ENCODE results near the gene HES3.

Gene HES3

DNA sequence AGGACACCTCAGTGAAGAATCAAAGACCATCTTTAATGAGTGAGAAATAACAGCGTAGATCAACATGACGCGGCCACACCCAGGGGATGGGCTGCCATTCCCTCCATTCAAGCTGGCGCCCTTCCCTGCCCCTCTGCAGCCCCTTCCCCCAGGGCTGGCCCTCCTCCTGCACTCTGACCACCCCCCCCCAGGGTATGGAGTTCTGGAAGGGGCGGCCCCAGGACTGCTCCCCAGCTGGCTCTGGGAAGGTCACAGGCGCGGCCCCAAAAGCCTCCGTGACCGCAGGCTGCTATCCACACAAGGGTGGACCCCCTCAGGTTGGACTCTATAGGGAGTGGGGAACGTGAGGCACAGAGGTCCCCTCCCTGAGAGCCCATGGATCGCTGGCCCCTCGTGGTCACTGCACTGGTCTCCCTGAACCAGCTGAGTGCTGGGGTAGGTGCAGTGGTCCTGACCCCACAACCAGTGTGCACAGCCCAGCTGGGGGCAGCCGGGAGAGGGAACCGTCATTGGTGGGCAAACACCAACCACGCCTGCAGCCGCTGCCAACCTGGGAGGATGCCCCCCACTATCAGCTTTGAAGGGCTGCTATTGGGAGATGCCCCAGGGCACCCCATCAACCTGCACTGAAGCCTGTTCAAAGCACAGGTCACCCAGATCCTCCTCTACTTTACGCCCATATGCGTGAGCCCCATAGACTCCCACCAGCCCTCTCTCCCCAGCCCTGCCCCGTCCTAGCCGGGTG lies 33.0 kb downstream of the HES3 start:
- no peak for DNase-seq (ENCODE audit: insufficient read length, low spot score)
- FAIRE-seq, result no peak

DNA sequence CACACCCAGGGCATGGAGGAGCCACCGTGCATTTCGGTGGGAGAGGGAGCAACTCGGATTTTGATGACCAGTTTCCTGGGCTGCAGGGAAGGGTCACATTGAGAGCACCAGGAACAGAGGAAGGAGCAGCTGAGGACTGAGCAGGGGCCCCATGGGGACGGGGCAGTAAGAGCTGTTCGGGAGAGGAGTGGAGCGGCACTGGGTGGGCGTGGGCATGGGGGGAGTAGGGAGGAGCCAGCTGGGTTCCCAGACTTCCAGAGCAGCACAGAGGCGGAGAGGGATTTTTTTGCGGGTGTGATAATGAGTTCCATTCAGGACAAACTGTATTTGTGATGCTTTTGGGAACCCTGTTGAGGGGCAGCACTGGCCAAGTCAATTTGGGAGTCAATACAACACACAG lies 34.3 kb downstream of the HES3 start:
- no peak for DNase-seq (ENCODE audit: insufficient read length, low spot score)
- no peak for FAIRE-seq

DNA sequence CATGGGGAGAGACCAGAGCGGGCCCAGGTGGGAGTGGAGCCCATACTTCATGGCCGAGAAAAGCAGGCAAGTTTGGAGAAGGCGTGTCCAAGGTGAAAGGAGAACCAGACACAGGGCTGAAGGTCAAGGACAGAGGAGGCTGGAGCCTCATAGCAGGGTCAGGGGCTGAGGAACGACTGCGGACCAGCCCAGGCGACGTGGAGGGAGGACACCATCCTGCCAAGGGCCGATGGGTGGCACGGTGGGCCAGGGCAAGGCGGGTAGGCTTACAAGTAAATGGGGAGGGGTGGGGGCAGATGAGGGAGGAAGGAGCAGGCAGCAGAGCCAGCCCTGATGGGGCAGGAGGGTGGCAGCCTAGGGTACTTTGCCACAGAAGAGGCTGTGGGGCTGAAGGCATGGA lies 35.1 kb downstream of the HES3 start:
- no peak for DNase-seq (ENCODE audit: insufficient read length, low spot score)
- no peak for FAIRE-seq

DNA sequence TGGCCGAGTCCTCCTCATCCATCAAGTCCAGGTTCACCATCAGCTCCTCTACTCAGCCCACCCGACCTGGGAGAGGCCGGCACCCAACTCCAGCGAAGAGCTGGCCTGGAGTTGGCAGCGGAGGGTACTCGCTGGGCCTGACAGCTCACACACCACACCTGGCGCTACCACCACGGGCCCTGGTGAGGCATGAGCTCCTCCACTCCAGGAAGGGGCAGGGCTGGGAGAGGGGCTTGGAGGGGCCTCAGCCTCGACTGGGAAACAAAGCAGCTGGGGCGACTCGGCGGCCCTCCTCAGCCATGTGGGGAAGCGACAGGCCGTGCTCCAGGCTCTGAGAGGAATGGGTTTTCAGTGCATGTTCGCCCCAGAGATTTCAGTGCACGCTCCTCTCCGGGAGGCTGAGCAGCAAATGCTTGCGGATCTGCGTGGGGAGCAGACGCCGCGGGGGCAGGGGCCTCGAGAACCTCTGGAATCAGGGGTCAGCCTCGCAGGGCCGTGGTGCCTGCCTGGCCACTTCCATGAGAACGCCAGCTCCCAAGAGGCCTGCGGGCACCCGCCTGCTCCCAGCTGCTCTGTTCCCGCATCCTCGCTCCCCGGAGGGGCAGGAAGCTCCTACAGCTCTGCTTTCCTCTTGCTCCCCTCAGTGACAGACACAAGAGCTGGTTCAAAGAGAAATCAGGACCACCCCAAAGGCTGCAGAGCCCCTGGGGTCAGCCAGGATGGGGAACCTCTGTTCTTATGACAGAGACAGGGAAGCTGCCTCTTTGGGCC lies 35.8 kb downstream of the HES3 start:
- no peak for FAIRE-seq
- DNase-seq (ENCODE audit: insufficient read length, low spot score), result no peak

DNA sequence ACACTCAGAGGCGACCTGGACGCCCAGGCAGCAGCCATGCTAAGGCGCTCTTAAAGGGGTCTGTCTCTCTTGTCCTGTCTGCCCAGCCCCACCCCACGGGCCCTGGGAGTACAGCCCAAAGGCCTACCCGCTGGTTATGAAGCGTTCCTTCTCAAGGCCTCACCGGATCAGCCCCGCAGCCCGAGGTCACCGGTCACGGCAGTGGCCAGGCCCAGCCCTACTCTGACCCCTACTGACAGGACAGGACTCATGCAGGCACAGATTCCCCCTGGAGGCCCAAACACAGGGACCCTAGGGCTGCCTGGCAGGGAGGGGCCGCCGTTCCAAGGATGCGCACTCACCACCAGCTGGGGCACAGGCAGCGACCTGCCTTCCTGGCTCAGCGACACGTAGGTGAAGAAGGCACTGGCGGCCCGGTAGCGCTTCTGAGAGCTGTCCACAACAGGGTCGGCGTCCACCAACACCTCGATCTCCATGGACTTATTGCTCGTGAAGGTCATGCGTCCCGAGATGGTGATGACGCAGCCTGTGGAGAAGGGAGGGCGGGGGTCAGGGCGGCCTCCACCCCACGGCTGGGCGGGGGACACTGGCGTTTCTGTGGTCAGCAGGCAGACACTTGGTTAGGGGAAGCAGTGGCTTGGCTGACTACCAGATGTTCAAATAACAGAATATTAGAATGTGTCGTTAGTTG lies 36.9 kb downstream of the HES3 start:
- FAIRE-seq (no peak), DNase-seq (ENCODE audit: insufficient read length, low spot score) (no peak)

DNA sequence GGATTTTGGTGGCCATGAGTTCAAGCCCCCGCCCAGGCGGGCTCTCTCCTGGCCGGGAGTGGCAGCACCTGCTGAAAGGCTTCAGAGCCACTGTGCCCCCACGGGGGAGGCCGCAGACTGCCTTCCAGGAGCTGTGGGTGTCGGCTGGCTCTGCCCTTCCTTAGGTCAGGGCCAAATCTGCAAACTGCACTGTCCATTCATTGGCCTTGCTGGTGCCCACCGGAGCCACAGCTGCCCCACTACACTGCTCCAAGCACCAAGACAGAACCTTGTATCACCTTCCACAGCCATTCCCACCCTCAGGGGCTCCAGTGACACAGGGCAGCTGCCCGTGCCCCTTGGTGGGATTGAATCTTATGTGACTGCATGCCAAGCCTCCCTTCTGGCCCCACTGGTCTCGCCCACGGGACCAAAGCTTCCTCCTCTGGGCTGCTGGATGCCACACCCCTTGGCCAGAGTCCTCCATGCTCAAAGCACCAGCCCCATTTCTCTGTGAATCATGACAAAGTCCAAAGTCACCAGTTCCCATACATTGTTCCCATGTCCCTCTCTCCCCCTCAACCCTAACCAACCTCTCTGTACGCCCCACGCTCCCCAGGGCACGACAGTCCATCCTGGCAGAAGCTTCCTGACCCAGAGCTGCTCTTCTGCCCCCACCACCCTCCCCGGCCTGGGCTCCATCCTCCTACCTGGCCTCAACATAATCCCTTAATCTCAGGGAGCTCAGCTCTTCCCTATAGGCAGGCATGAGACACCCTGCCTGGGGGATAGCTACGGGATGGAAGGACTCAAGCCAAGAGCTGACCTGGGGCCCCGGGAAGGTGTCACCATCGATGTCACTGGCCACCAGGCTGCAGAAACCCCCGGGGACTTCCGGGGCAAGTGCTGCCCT lies 37.8 kb downstream of the HES3 start:
- FAIRE-seq, result no peak
- no peak for DNase-seq (ENCODE audit: insufficient read length, low spot score)

DNA sequence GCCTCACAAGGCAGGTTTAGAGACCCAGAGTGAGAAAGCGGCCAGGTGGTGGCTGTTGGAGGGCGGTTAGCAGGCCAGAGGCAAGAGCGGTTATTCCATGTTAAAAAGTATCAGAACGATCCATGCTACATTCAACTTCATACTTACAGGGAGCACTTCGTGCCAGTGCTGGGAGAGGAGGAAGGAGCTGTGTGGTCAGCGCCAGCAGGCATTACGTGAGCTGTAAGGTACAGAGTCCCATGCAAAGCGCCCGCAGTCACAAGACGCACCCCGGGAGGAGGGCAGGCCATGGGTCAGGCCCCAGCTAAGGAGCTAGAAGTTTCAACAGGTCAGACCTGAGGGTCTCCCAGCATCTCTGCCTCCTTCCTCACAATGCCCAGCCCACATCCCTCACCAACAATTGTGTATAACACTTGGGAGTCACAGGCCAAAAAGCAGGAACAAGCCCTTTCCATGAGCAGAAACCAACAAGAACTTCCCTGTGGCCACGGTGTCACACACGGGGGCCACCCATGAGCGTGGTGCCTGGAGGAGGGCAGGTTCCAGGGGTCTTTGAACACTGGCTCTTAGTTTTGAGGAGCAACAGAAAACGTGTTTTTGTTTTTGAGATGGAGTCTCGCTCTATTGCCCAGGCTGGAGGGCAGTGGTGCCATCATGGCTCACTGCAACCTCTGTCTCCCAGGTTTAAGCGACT lies 38.7 kb downstream of the HES3 start:
- FAIRE-seq (no peak), DNase-seq (ENCODE audit: insufficient read length, low spot score) (no peak)

DNA sequence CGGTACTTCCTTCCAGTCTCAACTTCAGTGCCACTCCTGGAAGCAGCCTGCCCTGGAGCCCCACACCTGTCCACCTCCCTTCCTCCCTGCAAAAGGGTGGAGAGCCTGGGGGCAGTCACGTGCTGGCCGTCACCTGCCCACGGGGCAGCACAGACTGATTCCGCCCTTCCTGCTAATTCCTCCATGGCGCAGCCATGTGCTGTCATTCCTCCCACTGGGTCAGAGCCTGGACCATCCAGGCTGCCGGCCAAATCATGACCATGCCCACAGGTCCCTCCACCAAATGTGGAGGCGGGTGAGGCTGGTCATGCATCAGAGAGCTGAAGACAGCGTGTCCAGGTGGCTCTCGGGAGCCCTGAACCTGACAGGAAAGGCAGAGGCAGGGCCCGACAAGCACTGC lies 41.4 kb downstream of the HES3 start:
- no peak for FAIRE-seq
- DNase-seq (ENCODE audit: insufficient read length, low spot score), result no peak

DNA sequence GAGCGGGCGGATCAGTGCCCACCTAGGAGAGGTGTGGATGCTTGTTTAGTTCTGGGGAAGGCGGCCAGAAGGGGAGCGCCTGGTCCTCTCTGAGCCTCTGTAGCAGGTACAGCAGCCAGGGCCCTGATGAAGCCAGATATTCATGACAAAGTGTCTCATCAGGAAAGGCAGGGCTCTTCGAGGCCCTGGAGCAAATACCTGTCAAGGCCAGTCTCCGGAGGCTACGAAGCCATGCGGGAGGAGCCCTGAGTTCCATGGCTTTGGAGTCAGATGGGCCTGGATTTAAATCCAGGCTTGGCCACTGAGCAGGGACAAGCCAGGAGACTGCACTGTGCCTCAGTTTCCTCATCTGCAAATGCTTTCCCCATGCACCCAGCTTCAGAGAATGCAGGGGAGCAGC lies 42.3 kb downstream of the HES3 start:
- FAIRE-seq (no peak), DNase-seq (ENCODE audit: insufficient read length, low spot score) (no peak)

DNA sequence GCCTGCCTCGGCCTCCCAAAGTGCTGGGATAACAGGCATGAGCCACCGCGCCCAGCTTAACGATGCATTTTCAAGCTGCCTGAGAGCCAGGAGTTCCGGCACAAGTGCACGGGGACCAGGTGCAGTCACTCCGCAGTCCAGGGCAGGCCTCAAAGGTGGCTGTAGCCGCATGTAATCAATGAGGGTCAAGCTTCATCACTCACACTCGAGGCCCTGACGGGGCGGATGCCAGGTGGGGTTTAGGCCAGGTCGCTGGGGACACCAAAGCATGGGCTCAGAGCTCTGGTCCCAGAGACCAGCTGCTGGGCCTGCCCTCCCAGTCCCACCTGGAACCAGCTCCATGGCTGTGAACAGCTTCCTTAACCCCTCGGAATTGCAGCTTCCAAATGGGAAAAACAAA lies 43.0 kb downstream of the HES3 start:
- no peak for FAIRE-seq
- no peak for DNase-seq (ENCODE audit: insufficient read length, low spot score)

DNA sequence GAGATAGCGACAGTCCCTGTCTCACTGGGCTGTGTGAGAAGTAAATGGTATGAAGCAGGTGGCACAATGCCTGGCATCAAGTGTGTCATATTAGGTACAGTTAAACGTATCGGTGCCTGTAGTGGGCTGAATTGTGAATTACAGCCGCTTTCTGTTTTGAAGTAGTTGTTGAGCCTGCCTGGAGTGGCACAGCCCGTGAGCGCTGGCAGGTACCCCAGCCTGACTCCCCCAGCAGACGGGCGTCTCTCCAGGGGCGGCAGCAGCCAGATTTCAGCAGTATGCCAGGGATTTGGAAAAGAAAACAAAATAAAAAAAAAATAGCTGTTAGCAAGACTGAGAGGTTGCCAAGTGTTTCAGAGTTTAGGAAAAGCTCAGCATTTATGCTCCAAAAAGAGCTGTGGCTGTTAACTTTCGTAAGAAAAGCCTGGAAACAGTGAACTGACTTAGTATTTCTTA lies 43.5 kb downstream of the HES3 start:
- DNase-seq (ENCODE audit: insufficient read length, low spot score) (no peak), FAIRE-seq (no peak)

DNA sequence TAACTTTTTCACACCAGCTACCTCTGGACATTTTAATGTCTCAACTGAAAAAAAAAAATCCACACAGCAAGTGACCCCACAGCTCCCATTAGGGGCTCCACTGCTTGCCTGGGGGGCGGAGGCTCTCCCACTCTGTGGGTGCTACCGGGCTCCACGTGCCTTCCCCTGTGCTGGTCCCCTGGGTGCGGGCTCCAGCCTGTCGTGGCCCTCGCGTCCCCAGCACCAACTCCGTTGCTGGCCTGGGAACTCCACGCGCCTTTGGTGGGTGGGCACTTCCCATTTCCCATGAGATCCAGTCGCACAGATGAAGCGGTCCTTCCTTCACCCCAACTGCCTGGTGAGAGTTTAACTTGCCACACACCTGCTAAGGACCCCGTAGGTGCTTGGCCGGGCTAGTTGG lies 44.0 kb downstream of the HES3 start:
- no peak for FAIRE-seq

DNA sequence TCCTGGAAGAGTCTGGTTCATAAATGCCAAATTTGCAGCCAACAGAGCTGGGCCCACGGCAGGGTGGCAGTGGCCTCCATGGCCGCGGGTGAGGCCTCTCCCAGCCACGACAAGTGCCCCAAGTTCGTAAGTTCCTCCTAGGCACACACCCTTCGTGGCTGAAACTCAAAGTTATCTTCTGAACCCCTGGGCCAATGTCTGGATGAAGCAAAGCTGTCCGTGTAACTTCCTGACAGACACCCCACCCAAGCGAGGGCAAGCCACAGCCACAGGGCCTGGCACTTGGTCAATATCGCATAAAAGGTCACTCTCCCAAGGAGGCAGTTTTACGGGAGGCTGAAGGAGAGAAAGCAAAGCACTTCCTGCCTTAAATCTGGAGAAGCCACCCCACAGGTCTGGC lies 44.7 kb downstream of the HES3 start:
- DNase-seq (ENCODE audit: insufficient read length, low spot score) (no peak), FAIRE-seq (no peak)

More for the DNA sequence above, 44.0 kb downstream of the HES3 start:
- no peak for DNase-seq (ENCODE audit: insufficient read length, low spot score)

DNA sequence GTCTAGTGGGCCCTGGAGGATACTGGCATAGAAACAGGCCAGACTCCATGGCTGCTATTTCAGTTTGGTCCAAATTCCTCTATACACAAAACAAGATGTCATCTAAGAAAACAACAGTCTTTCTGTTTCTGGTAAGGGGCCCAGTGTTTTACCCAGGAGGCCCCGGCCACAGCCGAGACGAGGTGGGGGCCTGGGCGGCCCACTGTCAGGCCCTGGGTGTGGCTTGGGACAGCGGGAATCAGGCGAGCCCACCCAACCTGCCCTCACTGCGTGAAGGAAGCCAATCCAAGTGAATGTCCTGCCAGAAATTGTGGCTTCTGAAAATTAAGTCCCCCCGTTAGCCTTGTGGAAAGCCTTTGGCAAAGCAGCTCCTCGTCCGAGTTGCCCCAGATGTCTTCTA lies 48.1 kb downstream of the HES3 start:
- no peak for FAIRE-seq
- no peak for DNase-seq (ENCODE audit: insufficient read length, low spot score)

DNA sequence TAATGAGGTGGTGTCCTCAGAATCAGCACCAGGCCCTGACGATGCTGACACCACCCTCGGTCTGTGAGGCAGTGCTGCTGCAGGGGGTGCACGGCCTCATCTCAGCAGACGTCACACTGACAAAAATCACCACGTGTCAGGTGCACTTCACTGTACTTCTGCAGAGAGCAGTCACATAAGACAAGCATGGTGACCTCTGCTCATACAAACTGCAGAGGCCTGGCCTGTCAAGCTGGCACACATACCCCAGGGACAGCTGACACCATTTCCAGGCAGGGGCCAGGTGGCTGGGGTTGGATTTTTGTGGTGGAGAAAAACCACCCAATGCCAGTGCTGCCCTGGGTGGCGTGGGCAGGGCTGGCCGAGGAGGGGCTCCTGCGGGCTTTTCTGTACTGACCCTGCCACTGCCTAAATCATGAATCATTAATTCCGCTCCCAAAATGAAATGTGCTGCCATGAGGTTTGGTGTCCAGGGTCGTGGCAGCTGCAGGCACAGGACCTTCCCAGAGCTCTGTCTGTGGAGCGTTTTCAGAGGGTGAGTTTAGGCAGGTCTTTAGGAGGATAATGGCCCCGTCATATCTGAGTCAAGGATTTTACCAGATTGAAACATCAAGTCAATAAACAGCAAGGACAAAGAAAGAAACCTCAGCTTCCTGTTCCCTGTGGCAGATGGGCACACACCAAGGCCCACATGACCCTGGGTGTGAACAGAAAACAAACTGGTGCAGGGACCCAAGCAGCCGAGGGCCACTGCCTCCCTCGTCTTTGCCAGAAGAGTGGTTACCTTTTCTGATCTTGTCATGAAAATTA lies 50.3 kb downstream of the HES3 start:
- no peak for DNase-seq (ENCODE audit: insufficient read length, low spot score)
- no peak for FAIRE-seq

DNA sequence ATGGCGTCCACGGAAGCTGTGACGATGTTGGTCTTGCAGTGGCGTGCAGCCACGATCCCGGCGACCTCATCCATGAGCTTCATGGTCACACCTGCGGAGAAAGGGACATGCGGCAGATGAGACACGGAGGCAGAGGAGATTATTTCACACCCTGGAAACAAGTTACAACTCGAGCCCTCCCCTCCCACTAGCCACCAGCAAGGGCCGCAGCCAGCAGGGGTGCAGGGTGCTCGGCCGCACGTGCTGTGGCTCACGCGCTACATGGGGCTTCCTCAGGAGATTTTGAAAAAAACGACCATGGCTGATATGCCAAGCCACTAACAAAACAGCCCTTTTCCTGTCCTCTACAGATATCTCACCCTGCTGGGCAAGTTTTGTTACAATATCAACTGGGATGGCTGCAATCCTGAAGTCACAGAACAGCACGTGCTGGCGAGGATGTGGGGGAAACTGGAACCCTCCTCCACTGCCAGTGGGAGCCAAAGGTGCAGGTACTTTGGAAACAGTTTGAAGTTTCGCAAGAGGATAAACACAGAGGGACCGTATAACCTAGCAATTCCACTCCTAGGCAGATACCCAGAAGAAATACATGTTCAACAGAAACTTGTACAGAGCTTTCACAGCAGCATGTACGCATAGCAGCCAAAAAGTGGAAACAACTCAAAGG lies 51.0 kb downstream of the HES3 start:
- FAIRE-seq, result no peak

More for the DNA sequence above, 51.0 kb downstream of the HES3 start:
- DNase-seq (ENCODE audit: insufficient read length, low spot score), result no peak
